ENCODE data around the gene RAB11B. TPM values are rescaled to one million over a fixed set of nuclear protein-coding genes. Genes with fewer than 3 reads are reported as not detected.

Gene RAB11B
- total and polyA plus RNA-seq, 10 of the 15 experiments (the other 5 are each of a cell fraction or from before 2014, with no cell fraction given), result 0.92 to 82.5 (median 17.9) TPM

GRCh38 chr19:8452446-8453123 is 62.4 kb downstream of the RAB11B start:
- H3K4me2 ChIP-seq (ENCODE audit: control insufficient read depth, insufficient read depth), result 0 out of 2 replicates have a peak overlapping the region, but pooled peaks have one; percentile 28
- POLR2A ChIA-PET, result no interaction called here
- in situ Hi-C loops (cut with MboI), result no loop called here

More at GRCh38 chr19:8452446-8453123, 62.4 kb downstream of the RAB11B start:
- no peak overlapping the region for H2AFZ ChIP-seq (ENCODE audit: control insufficient read depth, low read depth, low read length)
- 22% methylated on average over 4 of the region's 4 CpGs for WGBS (ENCODE audit: insufficient coverage, insufficient replicate concordance, low lambda C conversion rate, missing lambda C conversion rate)
- H3K9me3 ChIP-seq (replicated peaks; ENCODE audit: control insufficient read depth, insufficient read depth, low read length), result no peaks in the 10 kb centered on the region
- peaks cover 10% of the 10 kb centered on the region for H3K4me1 ChIP-seq (ENCODE audit: control insufficient read depth, insufficient read depth, low read length)
- peaks cover 33% of the 10 kb centered on the region for H4K20me1 ChIP-seq (ENCODE audit: control insufficient read depth, insufficient read depth)
- H3K4me3 ChIP-seq, result no peak overlapping the region
- no peak overlapping the region for H3K27ac ChIP-seq (ENCODE audit: control insufficient read depth, insufficient read depth)
- no peak for TF ChIP-seq YY1 (IDR thresholded peaks at IDR 0.05; ENCODE audit: low read depth, low read length)
- TF ChIP-seq, protein P1, sequence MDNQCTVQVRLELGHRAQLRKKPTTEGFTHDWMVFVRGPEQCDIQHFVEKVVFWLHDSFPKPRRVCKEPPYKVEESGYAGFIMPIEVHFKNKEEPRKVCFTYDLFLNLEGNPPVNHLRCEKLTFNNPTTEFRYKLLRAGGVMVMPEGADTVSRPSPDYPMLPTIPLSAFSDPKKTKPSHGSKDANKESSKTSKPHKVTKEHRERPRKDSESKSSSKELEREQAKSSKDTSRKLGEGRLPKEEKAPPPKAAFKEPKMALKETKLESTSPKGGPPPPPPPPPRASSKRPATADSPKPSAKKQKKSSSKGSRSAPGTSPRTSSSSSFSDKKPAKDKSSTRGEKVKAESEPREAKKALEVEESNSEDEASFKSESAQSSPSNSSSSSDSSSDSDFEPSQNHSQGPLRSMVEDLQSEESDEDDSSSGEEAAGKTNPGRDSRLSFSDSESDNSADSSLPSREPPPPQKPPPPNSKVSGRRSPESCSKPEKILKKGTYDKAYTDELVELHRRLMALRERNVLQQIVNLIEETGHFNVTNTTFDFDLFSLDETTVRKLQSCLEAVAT (IDR thresholded peaks at IDR 0.05), result no peak
- no peak for TF ChIP-seq POLR2AphosphoS2 (IDR thresholded peaks at IDR 0.05; ENCODE audit: low read depth, low read length)
- TF ChIP-seq STAT1 (conservative IDR thresholded peaks at IDR 0.05), result no peak
- no peak for TF ChIP-seq CHD1 (IDR thresholded peaks at IDR 0.05; ENCODE audit: low read depth, low read length)
- no peak for TF ChIP-seq KDM1A (IDR thresholded peaks at IDR 0.05; ENCODE audit: borderline replicate concordance)
- TF ChIP-seq, protein P2, sequence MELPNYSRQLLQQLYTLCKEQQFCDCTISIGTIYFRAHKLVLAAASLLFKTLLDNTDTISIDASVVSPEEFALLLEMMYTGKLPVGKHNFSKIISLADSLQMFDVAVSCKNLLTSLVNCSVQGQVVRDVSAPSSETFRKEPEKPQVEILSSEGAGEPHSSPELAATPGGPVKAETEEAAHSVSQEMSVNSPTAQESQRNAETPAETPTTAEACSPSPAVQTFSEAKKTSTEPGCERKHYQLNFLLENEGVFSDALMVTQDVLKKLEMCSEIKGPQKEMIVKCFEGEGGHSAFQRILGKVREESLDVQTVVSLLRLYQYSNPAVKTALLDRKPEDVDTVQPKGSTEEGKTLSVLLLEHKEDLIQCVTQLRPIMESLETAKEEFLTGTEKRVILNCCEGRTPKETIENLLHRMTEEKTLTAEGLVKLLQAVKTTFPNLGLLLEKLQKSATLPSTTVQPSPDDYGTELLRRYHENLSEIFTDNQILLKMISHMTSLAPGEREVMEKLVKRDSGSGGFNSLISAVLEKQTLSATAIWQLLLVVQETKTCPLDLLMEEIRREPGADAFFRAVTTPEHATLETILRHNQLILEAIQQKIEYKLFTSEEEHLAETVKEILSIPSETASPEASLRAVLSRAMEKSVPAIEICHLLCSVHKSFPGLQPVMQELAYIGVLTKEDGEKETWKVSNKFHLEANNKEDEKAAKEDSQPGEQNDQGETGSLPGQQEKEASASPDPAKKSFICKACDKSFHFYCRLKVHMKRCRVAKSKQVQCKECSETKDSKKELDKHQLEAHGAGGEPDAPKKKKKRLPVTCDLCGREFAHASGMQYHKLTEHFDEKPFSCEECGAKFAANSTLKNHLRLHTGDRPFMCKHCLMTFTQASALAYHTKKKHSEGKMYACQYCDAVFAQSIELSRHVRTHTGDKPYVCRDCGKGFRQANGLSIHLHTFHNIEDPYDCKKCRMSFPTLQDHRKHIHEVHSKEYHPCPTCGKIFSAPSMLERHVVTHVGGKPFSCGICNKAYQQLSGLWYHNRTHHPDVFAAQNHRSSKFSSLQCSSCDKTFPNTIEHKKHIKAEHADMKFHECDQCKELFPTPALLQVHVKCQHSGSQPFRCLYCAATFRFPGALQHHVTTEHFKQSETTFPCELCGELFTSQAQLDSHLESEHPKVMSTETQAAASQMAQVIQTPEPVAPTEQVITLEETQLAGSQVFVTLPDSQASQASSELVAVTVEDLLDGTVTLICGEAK (IDR thresholded peaks at IDR 0.05; ENCODE audit: borderline replicate concordance), result no peak
- TF ChIP-seq CUX1 (IDR thresholded peaks at IDR 0.05; ENCODE audit: insufficient replicate concordance, low read depth, low read length), result no peak
- peaks cover 12 to 27% of the 10 kb centered on the region in 2 experiments; a peak in 3 of 4 replicates for H3K36me3 ChIP-seq (ENCODE audit: control insufficient read depth in 2 of 2, insufficient read depth in 2 of 2, low read length in 1 of 2)
- intact Hi-C loops (cut with micrococcal nuclease; ENCODE audit: unreplicated experiment), result no loop called here
- peaks cover 94% of the 10 kb centered on the region for H3K79me2 ChIP-seq (ENCODE audit: control insufficient read depth, insufficient read depth, low read length)
- no TSS peak for BruUV-seq (replicated peaks)
- FAIRE-seq, result no peak
- CTCF ChIA-PET, result interaction anchor here (0.9 to 1.4 kb wide), 2 partner anchors 55 to 126 kb away, joined by 3 read pairs; no protein-coding TSS in a partner anchor
- SMC1A ChIA-PET (ENCODE audit: uncharacterized antibody, unreplicated experiment), result interaction anchor here (1.0 kb wide), 1 partner anchor 9 kb away, joined by 3 read pairs; no protein-coding TSS in a partner anchor
- no peak overlapping the region for H3K9ac ChIP-seq (ENCODE audit: control insufficient read depth, insufficient read depth, low read length)
- RAD21 ChIA-PET (ENCODE audit: unreplicated experiment), result interaction anchor here (0.5 to 1.0 kb wide), 2 partner anchors 40 to 52 kb away, joined by 3 read pairs; partner anchors contain the start of gene MARCHF2
- no peak for DNase-seq (ENCODE audit: low read depth, low spot score)
- no peaks in the 10 kb centered on the region for H3K27me3 ChIP-seq (replicated peaks in 1 of 2; ENCODE audit: control insufficient read depth in 2 of 2, insufficient read depth in 2 of 2, low read length in 1 of 2)
- ATAC-seq, result no peak
